K562 (cell line): ENCODE data around the gene MEGF11. TPM values are rescaled to one million over a fixed set of nuclear protein-coding genes. Genes with fewer than 3 reads are reported as not detected.

Experiments used
- ATAC-seq: fragments of 200-7000 bp; cut with Tn5 transposase; 3 replicates; pipeline ENCODE4 v1.9.1; 2020; ENCODE audit warnings: moderate library complexity
- BruUV-seq: library from RNA; stranded (reverse); fragments of 400-500 nt; replicated peaks from 2 replicates; lab custom pipeline; 2021; lab: Mats Ljungman, UMichigan
- CTCF ChIA-PET: fragments of 300-600 bp; formaldehyde crosslinking; extraction: SDS; loops from one replicate; lab custom pipeline; 2021; ENCODE audit warnings: low intra/inter-chr PET ratio; lab: Yijun Ruan, JAX
- POLR2A ChIA-PET: fragments of 300-600, 350-650 bp; sonication (Branson Sonifier 250); formaldehyde crosslinking; extraction: SDS; loops from one replicate; lab custom pipeline; 2021; ENCODE audit warnings: antibody characterized with exemption, inconsistent platforms; lab: Yijun Ruan, JAX
- DNase-seq, 4 experiments: peaks; one replicate each; pipeline versions ENCODE4 v3.0.0 to v3.0.0-alpha.2; 2011 to 2018; ENCODE audit warnings: low spot score in 3 of 4, mixed read lengths in 3 of 4; ENCODE audit errors: extremely low read depth in 1 of 4
- FAIRE-seq: peaks from 2 replicates; lab custom pipeline; 2011; peaks lifted over from hg19 to GRCh38; lab: Jason Lieb, UNC
- H2AFZ ChIP-seq: 2 replicates; pipeline ENCODE4 v1.6.0; 2011; ENCODE audit warnings: low read depth, low read length, control low read depth, inconsistent platforms
- H3K27ac ChIP-seq: fragments of 200-600 bp; 3 replicates; pipeline ENCODE4 v1.8.0; 2011; ENCODE audit warnings: low read depth, mild to moderate bottlenecking, control low read depth, inconsistent platforms, low read length, moderate library complexity, mixed read lengths; ENCODE audit errors: extremely low read depth
- H3K27me3 ChIP-seq, 2 experiments: fragments of 300-600 bp in 1 of 2; 2 replicates in 1 of 2; 3 replicates in 1 of 2; pipeline versions ENCODE4 v1.6.0 to v1.8.0; 2011; ENCODE audit warnings: inconsistent platforms in 2 of 2, low read length in 2 of 2, mild to moderate bottlenecking in 1 of 2, mixed read lengths in 1 of 2, moderate library complexity in 1 of 2; ENCODE audit not compliant: control insufficient read depth in 2 of 2, insufficient read depth in 2 of 2
- H3K36me3 ChIP-seq: fragments of 300-600 bp; 3 replicates; pipeline ENCODE4 v1.8.0; 2011; ENCODE audit warnings: mild to moderate bottlenecking, low read length, inconsistent platforms; ENCODE audit not compliant: control insufficient read depth, insufficient read depth
- H3K4me1 ChIP-seq, 2 experiments: fragments of 200-600 bp in 1 of 2; replicated peaks in 1 of 2; 2 replicates in 1 of 2; 3 replicates in 1 of 2; pipeline versions ENCODE4 v1.5.1 to v1.8.0; 2011; ENCODE audit warnings: inconsistent platforms in 2 of 2, low read length in 2 of 2, mild to moderate bottlenecking in 1 of 2, mixed read lengths in 1 of 2, moderate library complexity in 1 of 2; ENCODE audit not compliant: control insufficient read depth in 2 of 2, insufficient read depth in 2 of 2
- H3K4me2 ChIP-seq: 2 replicates; pipeline ENCODE4 v1.6.1; 2011; ENCODE audit warnings: low read length, control low read depth, inconsistent platforms, mixed read lengths; ENCODE audit not compliant: insufficient read depth
- H3K4me3 ChIP-seq: fragments of 200-600 bp; sonication (generic), shearing (Covaris generic); 2 replicates; pipeline ENCODE4 v1.5.1; 2016; ENCODE audit warnings: control low read depth, inconsistent platforms
- H3K79me2 ChIP-seq: fragments of 200-600 bp; 3 replicates; pipeline ENCODE4 v1.8.0; 2011; ENCODE audit warnings: low read length, inconsistent platforms; ENCODE audit not compliant: control insufficient read depth, insufficient read depth
- H3K9ac ChIP-seq, 2 experiments: 2 replicates each; pipeline versions ENCODE4 v1.6.0 to v1.6.1; 2011; ENCODE audit warnings: low read depth in 2 of 2, low read length in 2 of 2, control low read depth in 1 of 2, inconsistent platforms in 1 of 2, mild to moderate bottlenecking in 1 of 2, mixed read lengths in 1 of 2; ENCODE audit not compliant: insufficient read depth in 1 of 2
- H3K9me1 ChIP-seq: one replicate; pipeline ENCODE4 v1.6.0; 2011; ENCODE audit warnings: inconsistent platforms, mild to moderate bottlenecking, low read length, moderate library complexity; ENCODE audit not compliant: control insufficient read depth, insufficient read depth
- H3K9me3 ChIP-seq: replicated peaks from 2 replicates; pipeline ENCODE4 v1.5.1; 2011; ENCODE audit warnings: low read depth, low read length, inconsistent platforms; ENCODE audit not compliant: control insufficient read depth, insufficient read depth
- H4K20me1 ChIP-seq: replicated peaks from 2 replicates; pipeline ENCODE4 v1.6.1; 2011; ENCODE audit warnings: low read length, inconsistent platforms, mixed read lengths; ENCODE audit not compliant: control insufficient read depth, insufficient read depth
- AFF1 ChIP-seq, 2 experiments: fragments of 450-650 bp; IDR thresholded peaks; 2 replicates each; pipeline ENCODE4 v1.6.1; 2018; ENCODE audit warnings: mild to moderate bottlenecking in 2 of 2, low read depth in 1 of 2; ENCODE audit not compliant: partially characterized antibody in 2 of 2
- ARHGAP35 ChIP-seq: fragments of 450-650 bp; IDR thresholded peaks from 2 replicates; pipeline ENCODE4 v1.6.1; 2018; ENCODE audit not compliant: partially characterized antibody
- NFATC3 ChIP-seq: fragments of 450-650 bp; IDR thresholded peaks from 2 replicates; pipeline ENCODE4 v1.6.1; 2017; ENCODE audit warnings: mild to moderate bottlenecking
- ZNF609 ChIP-seq: sonication (generic); formaldehyde crosslinking; IDR thresholded peaks from 2 replicates; pipeline ENCODE4 v1.8.1; 2023; ENCODE audit warnings: missing genetic modification reagents, mild to moderate bottlenecking, borderline replicate concordance
- ZNF764 ChIP-seq: fragments of 250-450 bp; sonication (Bioruptor Pico); IDR thresholded peaks from 2 replicates; pipeline ENCODE4 v1.4.0; 2020; ENCODE audit warnings: low read depth, mild to moderate bottlenecking, moderate library complexity
- WGBS: fragments of 100-300 bp; shearing (Covaris generic); methylation state at CpG from one replicate; pipeline ENCODE4 v1.1.6; 2016; ENCODE audit warnings: low coverage, mixed read lengths; ENCODE audit not compliant: insufficient coverage; ENCODE audit errors: missing lambda C conversion rate; 5-methylcytosine and 5-hydroxymethylcytosine counted together
- in situ Hi-C: fragments of 300-500 bp; cut with MboI; formaldehyde crosslinking; loops from 4 replicates; pipeline ENCODE4 v1.15.0; 2018; ENCODE audit warnings: inconsistent platforms, mixed read lengths
- intact Hi-C: fragments of 100-400 bp; cut with micrococcal nuclease; formaldehyde crosslinking; loops from 2 replicates; pipeline ENCODE4 v1.14.2; 2022
- polyA plus RNA-seq, 8 experiments: library from polyadenylated mRNA; depleted of rRNA in 4 of 8; stranded (reverse) in 5 of 8; unstranded in 3 of 8; fragments of >200 nt; fragmentation: Nextera tagmentation in 2 of 8; fragmentation: Illumina TruSeq in 1 of 8; extraction: Ambion mirVana in 2 of 8; extraction: Trizol in 1 of 8; gene quantifications; 2 replicates each; pipeline versions ENCODE4 v1.2.1 to v1.2.3, GENCODE V29; 2011 to 2014; ENCODE audit warnings: inconsistent platforms in 1 of 8, missing spikeins in 1 of 8
- total RNA-seq, 7 experiments: library from RNA; depleted of rRNA in 6 of 7; stranded (reverse); fragments of >200 nt in 6 of 7; fragmentation: Illumina TruSeq in 2 of 7; extraction: Trizol in 2 of 7; gene quantifications; 2 replicates each; pipeline versions ENCODE4 v1.2.1 to v1.2.3, GENCODE V29; 2011 to 2021; ENCODE audit warnings: low replicate concordance in 1 of 7

The MEGF11 gene
- total and polyA plus RNA-seq, 9 of the 15 experiments (the other 6 are each of a cell fraction or from before 2014, with no cell fraction given): 0.06 to 0.23 (median 0.20) TPM; not detected in 6

GRCh38 chr15:66036859-66037258 is 216.7 kb downstream of the MEGF11 start:
- WGBS: 0% methylated on average over 5 of the region's 5 CpGs
- no TSS peak for BruUV-seq
- Histone ChIP-seq H3K9me1 (no peaks in the 10 kb centered on the region), H3K27me3 (peaks cover 44 to 52% of the 10 kb centered on the region in 2 experiments), H3K79me2 (no peaks in the 10 kb centered on the region), H3K36me3 (no peaks in the 10 kb centered on the region), H3K4me1 (no peaks in the 10 kb centered on the region), H4K20me1 (peaks cover 12% of the 10 kb centered on the region; the same call in 1 of the 2 replicates)
- no peak for ATAC-seq
- FAIRE-seq: no peak
- no peak for TF ChIP-seq ARHGAP35
- TF ChIP-seq ZNF609 (CRISPR knock-in tag): no peak
- no peak for TF ChIP-seq NFATC3
- no peak for TF ChIP-seq ZNF764 (CRISPR knock-in tag)
- TF ChIP-seq AFF1 (IDR thresholded peaks at IDR 0.05; ENCODE audit: low read depth in 1 of 2, partially characterized antibody in 2 of 2): no peak
- TF ChIP-seq, all 486 proteins: peak for 0
- H3K4me3 ChIP-seq: no peak overlapping the region
- H3K9me3 ChIP-seq: peaks cover 1% of the 10 kb centered on the region; the same call in 1 of the 2 replicates
- no peak overlapping the region for H3K4me2 ChIP-seq
- H3K27ac ChIP-seq: no peak overlapping the region
- ChIA-PET POLR2A (interaction anchor here (1.1 kb wide), 1 partner anchor 8 kb away, joined by 5 read pairs; no protein-coding TSS in a partner anchor), CTCF (no interaction called here)
- no peak overlapping the region for H3K9ac ChIP-seq
- intact Hi-C loops (no loop called here), in situ Hi-C loops (no loop called here)
- no peak overlapping the region for H2AFZ ChIP-seq
- DNase-seq: no peak
